SU-DHL-6 (cell line): ENCODE measurements around the gene FXYD2.

ENCODE experiments used
- CTCF ChIP-seq: fragments of 200-600 bp; sonication (generic); IDR thresholded peaks from one replicate; pipeline ENCODE4 v1.5.1; 2017; ENCODE audit warnings: antibody characterized with exemption, mild to moderate bottlenecking, low read length, moderate library complexity; ENCODE audit not compliant: insufficient read depth, poor library complexity, severe bottlenecking
- EZH2phosphoT487 ChIP-seq: fragments of 200-600 bp; sonication (generic), shearing (Covaris generic); conservative IDR thresholded peaks from 2 replicates; pipeline ENCODE4 v1.6.1; 2018; ENCODE audit warnings: mild to moderate bottlenecking, antibody characterized with exemption, low read length, moderate library complexity, mixed read lengths

- TF ChIP-seq CTCF (peak; percentile 97), EZH2phosphoT487 (no peak)
These were observed 7.0 kb downstream of the FXYD2 start for GRCh38 chr11:117817368-117818040.
